HepG2 (cell line): Measurements from ENCODE around the gene GADD45GIP1. TPM values are rescaled to one million over a fixed set of nuclear protein-coding genes. Genes with fewer than 3 reads are reported as not detected.

Source experiments
- ATAC-seq: fragments of 200-7000 bp; cut with Tn5 transposase; 3 replicates; pipeline ENCODE4 v1.9.1; 2020; ENCODE audit warnings: mild to moderate bottlenecking, moderate library complexity
- BruUV-seq: library from RNA; stranded (reverse); fragments of 400-500 nt; replicated peaks from 2 replicates; lab custom pipeline; 2021; lab: Mats Ljungman, UMichigan
- CTCF ChIA-PET: fragments of 300-600 bp; formaldehyde crosslinking; extraction: SDS; loops from one replicate; lab custom pipeline; 2021; ENCODE audit warnings: low total read pairs, inconsistent platforms, low intra/inter-chr PET ratio; lab: Yijun Ruan, JAX
- POLR2A ChIA-PET: fragments of 350-600 bp; sonication (Branson Sonifier 250); formaldehyde crosslinking; loops from one replicate; lab custom pipeline; 2020; ENCODE audit warnings: antibody characterized with exemption, inconsistent platforms; lab: Yijun Ruan, JAX
- DNase-seq: peaks from one replicate; pipeline ENCODE4 v3.0.0-alpha.2; 2015; ENCODE audit warnings: low spot score
- FAIRE-seq: peaks from 3 replicates; lab custom pipeline; 2011; peaks lifted over from hg19 to GRCh38; lab: Jason Lieb, UNC
- H2AFZ ChIP-seq: one replicate; pipeline ENCODE4 v1.6.1; 2011; ENCODE audit warnings: low read length, inconsistent platforms
- H3K27ac ChIP-seq: fragments of 300-600 bp; 3 replicates; pipeline ENCODE4 v1.8.0; 2011; ENCODE audit warnings: mixed run types, mild to moderate bottlenecking, mixed read lengths, low read length, inconsistent platforms; ENCODE audit not compliant: insufficient read depth; ENCODE audit errors: extremely low read length
- H3K27me3 ChIP-seq, 2 experiments: fragments of 200-600 bp in 1 of 2; 2 replicates in 1 of 2; 3 replicates in 1 of 2; pipeline versions ENCODE4 v1.6.0 to v1.8.0; 2011; ENCODE audit warnings: low read length in 2 of 2, mild to moderate bottlenecking in 2 of 2, moderate library complexity in 2 of 2, inconsistent platforms in 1 of 2; ENCODE audit not compliant: insufficient read depth in 2 of 2, control insufficient read depth in 1 of 2
- H3K36me3 ChIP-seq, 2 experiments: fragments of 200-600 bp in 1 of 2; replicated peaks in 1 of 2; 2 replicates in 1 of 2; 3 replicates in 1 of 2; pipeline versions ENCODE4 v1.5.1 to v1.8.0; 2011; ENCODE audit warnings: low read length in 2 of 2, inconsistent platforms in 1 of 2; ENCODE audit not compliant: insufficient read depth in 2 of 2, control insufficient read depth in 1 of 2
- H3K4me1 ChIP-seq: 2 replicates; pipeline ENCODE4 v1.5.1; 2012; ENCODE audit warnings: low read length, inconsistent platforms; ENCODE audit not compliant: insufficient read depth
- H3K4me2 ChIP-seq: 2 replicates; pipeline ENCODE4 v1.6.0; 2011; ENCODE audit warnings: low read depth, low read length, inconsistent platforms
- H3K4me3 ChIP-seq, 3 experiments: fragments of 200-600 bp in 1 of 3; sonication (generic), shearing (Covaris generic) in 1 of 3; replicated peaks in 1 of 3; 2 replicates each; pipeline ENCODE4 v1.5.1; 2011 to 2016; ENCODE audit warnings: low read length in 3 of 3, inconsistent platforms in 2 of 3, low read depth in 2 of 3, mild to moderate bottlenecking in 2 of 3, control low read depth in 1 of 3, mixed read lengths in 1 of 3; ENCODE audit not compliant: insufficient read depth in 1 of 3
- H3K79me2 ChIP-seq: one replicate; pipeline ENCODE4 v1.6.1; 2011; ENCODE audit warnings: low read length, inconsistent platforms; ENCODE audit not compliant: insufficient read depth
- H3K9ac ChIP-seq: 2 replicates; pipeline ENCODE4 v1.6.0; 2011; ENCODE audit warnings: mild to moderate bottlenecking, low read depth, low read length, inconsistent platforms; ENCODE audit not compliant: insufficient read depth
- H3K9me3 ChIP-seq: 2 replicates; pipeline ENCODE4 v1.5.1; 2012; ENCODE audit warnings: mild to moderate bottlenecking, low read length
- H4K20me1 ChIP-seq: 2 replicates; pipeline ENCODE4 v1.6.0; 2011; ENCODE audit warnings: inconsistent platforms, mild to moderate bottlenecking, low read length, moderate library complexity; ENCODE audit not compliant: insufficient read depth
- BCL6 ChIP-seq: IDR thresholded peaks from 2 replicates; pipeline ENCODE4 v1.6.1; 2016; ENCODE audit warnings: missing genetic modification reagents, missing compliant biosample characterization
- GATAD1 ChIP-seq: IDR thresholded peaks from 2 replicates; pipeline ENCODE4 v1.6.1; 2016; ENCODE audit warnings: missing genetic modification reagents, missing compliant biosample characterization
- HNRNPLL ChIP-seq: fragments of 200-400 bp; formaldehyde crosslinking; IDR thresholded peaks from 2 replicates; pipeline ENCODE4 v1.6.1; 2017; ENCODE audit warnings: mild to moderate bottlenecking, low read depth, low read length; ENCODE audit not compliant: poor library complexity, severe bottlenecking
- KDM2A ChIP-seq: sonication (generic); formaldehyde crosslinking; IDR thresholded peaks from 2 replicates; pipeline ENCODE4 v1.4.0; 2020; ENCODE audit warnings: low read depth, missing genetic modification reagents, borderline replicate concordance
- MEIS2 ChIP-seq: sonication (generic); formaldehyde crosslinking; IDR thresholded peaks from 2 replicates; pipeline ENCODE4 v1.9.0; 2021; ENCODE audit warnings: mild to moderate bottlenecking, missing genetic modification reagents
- NFIC ChIP-seq: IDR thresholded peaks from 2 replicates; pipeline ENCODE4 v1.6.1; 2012; ENCODE audit warnings: mild to moderate bottlenecking, low read length, inconsistent platforms
- RFX1 ChIP-seq: fragments of 450-650 bp; IDR thresholded peaks from 2 replicates; pipeline ENCODE4 v1.6.1; 2017
- SSRP1 ChIP-seq: IDR thresholded peaks from 2 replicates; pipeline ENCODE4 v1.6.1; 2016; ENCODE audit warnings: control low read depth
- ZNF777 ChIP-seq: sonication (generic); formaldehyde crosslinking; IDR thresholded peaks from 2 replicates; pipeline ENCODE4 v1.4.0; 2020; ENCODE audit warnings: missing genetic modification reagents
- ZSCAN21 ChIP-seq: sonication (generic); formaldehyde crosslinking; IDR thresholded peaks from 2 replicates; pipeline ENCODE4 v1.8.0; 2022; ENCODE audit warnings: mild to moderate bottlenecking, missing genetic modification reagents, moderate library complexity, borderline replicate concordance
- WGBS: methylation state at CpG from one replicate; pipeline ENCODE4 v1.1.6; 2017; ENCODE audit warnings: low lambda C conversion rate; 5-methylcytosine and 5-hydroxymethylcytosine counted together
- in situ Hi-C: cut with HindIII; loops from 2 replicates; pipeline ENCODE4 v1.10.0; 2017; ENCODE audit warnings: low pct_unique_long_range_greater_than_20kb; ENCODE audit not compliant: extremely low pct_ligation_motif_present
- intact Hi-C: fragments of 100-400 bp; cut with micrococcal nuclease; formaldehyde crosslinking; loops from one replicate; pipeline ENCODE4 v1.10.0; 2022; ENCODE audit not compliant: unreplicated experiment
- polyA plus RNA-seq, 8 experiments: library from polyadenylated mRNA; depleted of rRNA in 3 of 8; stranded (reverse) in 7 of 8; unstranded in 1 of 8; fragments of >200 nt; fragmentation: Illumina TruSeq in 4 of 8; extraction: Trizol in 4 of 8; gene quantifications; 2 replicates each; pipeline versions ENCODE4 v1.2.1 to v1.2.3, GENCODE V29; 2011 to 2016; ENCODE audit warnings: low read depth in 4 of 8, missing spikeins in 1 of 8, mixed read lengths in 1 of 8; ENCODE audit not compliant: insufficient read depth in 1 of 8
- total RNA-seq, 5 experiments: library from RNA; depleted of rRNA; stranded (reverse); fragments of >200 nt; fragmentation: Illumina TruSeq; extraction: Trizol; gene quantifications; 2 replicates each; pipeline ENCODE4 v1.2.3, GENCODE V29; 2016; ENCODE audit warnings: low read depth in 1 of 5
- TF ChIP-seq, protein P1 (sequence below): sonication (generic); formaldehyde crosslinking; IDR thresholded peaks from 2 replicates; pipeline ENCODE4 v1.5.0; 2020; ENCODE audit warnings: mild to moderate bottlenecking, missing genetic modification reagents, borderline replicate concordance
- TF ChIP-seq, protein P2 (sequence below): sonication (generic); formaldehyde crosslinking; IDR thresholded peaks from 2 replicates; pipeline ENCODE4 v1.5.0; 2020; ENCODE audit warnings: missing genetic modification reagents
- TF ChIP-seq, protein P3 (sequence below), 2 experiments: sonication (generic) in 1 of 2; formaldehyde crosslinking in 1 of 2; IDR thresholded peaks; 2 replicates each; pipeline versions ENCODE4 v1.4.0 to v1.6.1; 2016 to 2020; ENCODE audit warnings: borderline replicate concordance in 1 of 2, low read depth in 1 of 2, mild to moderate bottlenecking in 1 of 2, missing genetic modification reagents in 1 of 2
- TF ChIP-seq, protein P4 (sequence below): IDR thresholded peaks from 2 replicates; pipeline ENCODE4 v1.6.1; 2012; ENCODE audit warnings: inconsistent platforms

GADD45GIP1 gene
- total and polyA plus RNA-seq, 2 of the 13 experiments (the other 11 are each of a cell fraction or from before 2014, with no cell fraction given): 24.6 to 30.7 TPM

DNA sequence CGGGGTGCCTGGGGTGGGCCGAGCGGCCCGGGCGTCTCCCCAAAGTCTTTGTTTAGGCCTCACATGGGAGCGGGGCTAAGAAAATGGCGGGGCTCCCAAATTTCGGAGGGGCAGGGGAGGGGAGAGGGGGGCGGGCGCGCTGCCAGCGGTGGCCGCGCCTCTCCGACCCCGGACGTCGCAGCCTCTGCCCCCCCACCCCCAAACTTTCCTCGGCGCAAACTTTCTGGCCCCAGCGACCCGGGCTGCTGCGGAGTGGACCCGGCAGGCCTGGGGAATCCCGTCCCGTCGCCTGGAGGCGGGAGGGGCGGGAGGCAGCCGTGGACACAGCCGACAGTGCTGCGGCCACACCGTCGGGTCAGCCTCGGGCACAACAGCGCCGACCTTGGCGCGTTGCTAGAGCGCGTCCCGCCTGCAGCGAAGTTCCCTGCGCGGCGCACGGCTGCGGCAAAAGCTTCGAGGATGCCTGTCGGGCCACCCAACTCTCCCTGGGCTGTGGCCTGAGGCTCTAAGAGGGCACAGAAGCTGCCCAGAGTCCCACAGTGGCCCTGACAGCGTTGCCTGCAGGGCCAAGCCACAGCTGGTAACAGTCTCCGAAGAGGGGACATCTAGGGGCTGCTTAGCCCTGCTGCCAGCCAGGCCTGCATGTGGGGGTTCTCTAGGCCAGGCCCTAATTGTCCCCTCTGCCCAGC, 39.5 kb upstream of the GADD45GIP1 start:
- in situ Hi-C loops: no loop called here
- intact Hi-C loops: no loop called here
- Histone ChIP-seq H3K27ac (peak overlapping the region; percentile 58), H3K9me3 (no peaks in the 10 kb centered on the region), H3K79me2 (peaks cover 37% of the 10 kb centered on the region), H3K4me2 (peak overlapping the region; percentile 83), H3K4me3 (peak overlapping the region; percentile 79 to 96 (median 85); a peak in 5 of 6 replicates), H3K36me3 (peaks cover 5 to 10% of the 10 kb centered on the region in 2 experiments; a peak in 4 of 5 replicates), H3K4me1 (peaks cover 24% of the 10 kb centered on the region), H2AFZ (no peak overlapping the region), H3K27me3 (no peaks in the 10 kb centered on the region), H4K20me1 (peaks cover 6% of the 10 kb centered on the region; the same call in 1 of the 2 replicates), H3K9ac (peak overlapping the region; percentile 78)
- WGBS: 0% methylated on average over 1 of the region's 52 CpGs
- FAIRE-seq (no peak), ATAC-seq (peak; percentile 90), DNase-seq (peak; percentile 38)
- ChIA-PET CTCF (no interaction called here), POLR2A (interaction anchor here (1.4 to 2.1 kb wide), 3 partner anchors 11 to 64 kb away, joined by 8 to 13 read pairs (median 9); no protein-coding TSS in a partner anchor)
- BruUV-seq: no TSS peak
- TF ChIP-seq HNRNPLL (peak; percentile 74), SSRP1 (no peak; the same call in 1 of the 2 replicates), KDM2A (CRISPR knock-in tag) (peak; percentile 46; the same call in 1 of the 2 replicates), MEIS2 (CRISPR knock-in tag) (no peak; the same call in 1 of the 2 replicates), ZSCAN21 (CRISPR knock-in tag) (peak; percentile 46; the same call in 1 of the 2 replicates), NFIC (no peak), RFX1 (no peak), ZNF777 (CRISPR knock-in tag) (peak; percentile 99), GATAD1 (CRISPR knock-in tag) (no peak), BCL6 (peak; percentile 60)
- TF ChIP-seq, protein P1, sequence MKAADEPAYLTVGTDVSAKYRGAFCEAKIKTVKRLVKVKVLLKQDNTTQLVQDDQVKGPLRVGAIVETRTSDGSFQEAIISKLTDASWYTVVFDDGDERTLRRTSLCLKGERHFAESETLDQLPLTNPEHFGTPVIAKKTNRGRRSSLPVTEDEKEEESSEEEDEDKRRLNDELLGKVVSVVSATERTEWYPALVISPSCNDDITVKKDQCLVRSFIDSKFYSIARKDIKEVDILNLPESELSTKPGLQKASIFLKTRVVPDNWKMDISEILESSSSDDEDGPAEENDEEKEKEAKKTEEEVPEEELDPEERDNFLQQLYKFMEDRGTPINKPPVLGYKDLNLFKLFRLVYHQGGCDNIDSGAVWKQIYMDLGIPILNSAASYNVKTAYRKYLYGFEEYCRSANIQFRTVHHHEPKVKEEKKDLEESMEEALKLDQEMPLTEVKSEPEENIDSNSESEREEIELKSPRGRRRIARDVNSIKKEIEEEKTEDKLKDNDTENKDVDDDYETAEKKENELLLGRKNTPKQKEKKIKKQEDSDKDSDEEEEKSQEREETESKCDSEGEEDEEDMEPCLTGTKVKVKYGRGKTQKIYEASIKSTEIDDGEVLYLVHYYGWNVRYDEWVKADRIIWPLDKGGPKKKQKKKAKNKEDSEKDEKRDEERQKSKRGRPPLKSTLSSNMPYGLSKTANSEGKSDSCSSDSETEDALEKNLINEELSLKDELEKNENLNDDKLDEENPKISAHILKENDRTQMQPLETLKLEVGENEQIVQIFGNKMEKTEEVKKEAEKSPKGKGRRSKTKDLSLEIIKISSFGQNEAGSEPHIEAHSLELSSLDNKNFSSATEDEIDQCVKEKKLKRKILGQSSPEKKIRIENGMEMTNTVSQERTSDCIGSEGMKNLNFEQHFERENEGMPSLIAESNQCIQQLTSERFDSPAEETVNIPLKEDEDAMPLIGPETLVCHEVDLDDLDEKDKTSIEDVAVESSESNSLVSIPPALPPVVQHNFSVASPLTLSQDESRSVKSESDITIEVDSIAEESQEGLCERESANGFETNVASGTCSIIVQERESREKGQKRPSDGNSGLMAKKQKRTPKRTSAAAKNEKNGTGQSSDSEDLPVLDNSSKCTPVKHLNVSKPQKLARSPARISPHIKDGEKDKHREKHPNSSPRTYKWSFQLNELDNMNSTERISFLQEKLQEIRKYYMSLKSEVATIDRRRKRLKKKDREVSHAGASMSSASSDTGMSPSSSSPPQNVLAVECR (CRISPR knock-in tag): peak; percentile 57; the same call in 1 of the 2 replicates
- TF ChIP-seq, protein P2, sequence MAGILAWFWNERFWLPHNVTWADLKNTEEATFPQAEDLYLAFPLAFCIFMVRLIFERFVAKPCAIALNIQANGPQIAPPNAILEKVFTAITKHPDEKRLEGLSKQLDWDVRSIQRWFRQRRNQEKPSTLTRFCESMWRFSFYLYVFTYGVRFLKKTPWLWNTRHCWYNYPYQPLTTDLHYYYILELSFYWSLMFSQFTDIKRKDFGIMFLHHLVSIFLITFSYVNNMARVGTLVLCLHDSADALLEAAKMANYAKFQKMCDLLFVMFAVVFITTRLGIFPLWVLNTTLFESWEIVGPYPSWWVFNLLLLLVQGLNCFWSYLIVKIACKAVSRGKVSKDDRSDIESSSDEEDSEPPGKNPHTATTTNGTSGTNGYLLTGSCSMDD (CRISPR knock-in tag): no peak
- TF ChIP-seq, protein P3, sequence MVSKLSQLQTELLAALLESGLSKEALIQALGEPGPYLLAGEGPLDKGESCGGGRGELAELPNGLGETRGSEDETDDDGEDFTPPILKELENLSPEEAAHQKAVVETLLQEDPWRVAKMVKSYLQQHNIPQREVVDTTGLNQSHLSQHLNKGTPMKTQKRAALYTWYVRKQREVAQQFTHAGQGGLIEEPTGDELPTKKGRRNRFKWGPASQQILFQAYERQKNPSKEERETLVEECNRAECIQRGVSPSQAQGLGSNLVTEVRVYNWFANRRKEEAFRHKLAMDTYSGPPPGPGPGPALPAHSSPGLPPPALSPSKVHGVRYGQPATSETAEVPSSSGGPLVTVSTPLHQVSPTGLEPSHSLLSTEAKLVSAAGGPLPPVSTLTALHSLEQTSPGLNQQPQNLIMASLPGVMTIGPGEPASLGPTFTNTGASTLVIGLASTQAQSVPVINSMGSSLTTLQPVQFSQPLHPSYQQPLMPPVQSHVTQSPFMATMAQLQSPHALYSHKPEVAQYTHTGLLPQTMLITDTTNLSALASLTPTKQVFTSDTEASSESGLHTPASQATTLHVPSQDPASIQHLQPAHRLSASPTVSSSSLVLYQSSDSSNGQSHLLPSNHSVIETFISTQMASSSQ (IDR thresholded peaks at IDR 0.05; ENCODE audit: low read depth): no peak
- TF ChIP-seq, protein P3 (CRISPR knock-in tag; IDR thresholded peaks at IDR 0.05; ENCODE audit: borderline replicate concordance): 0 out of 2 replicates have a peak, but pooled peaks have one; percentile 25
- TF ChIP-seq, protein P4, sequence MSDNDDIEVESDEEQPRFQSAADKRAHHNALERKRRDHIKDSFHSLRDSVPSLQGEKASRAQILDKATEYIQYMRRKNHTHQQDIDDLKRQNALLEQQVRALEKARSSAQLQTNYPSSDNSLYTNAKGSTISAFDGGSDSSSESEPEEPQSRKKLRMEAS: peak; percentile 80
